ENCODE measurements around the gene GSS.

GSS gene

GRCh38 chr20:34976286-34976685 is 20.7 kb upstream of the GSS start:
- no peak for DNase-seq

GRCh38 chr20:34974246-34974645 is 18.6 kb upstream of the GSS start:
- DNase-seq, result no peak

- no peak for DNase-seq
Observed at GRCh38 chr20:34971561-34972235, 16.1 kb upstream of the GSS start.

- DNase-seq, result no peak
Observed at GRCh38 chr20:34970846-34971560, 15.4 kb upstream of the GSS start.

- no peak for DNase-seq
Observed at GRCh38 chr20:34970193-34970840, 14.7 kb upstream of the GSS start.

GRCh38 chr20:34968042-34968775 is 12.6 kb upstream of the GSS start:
- no peak for DNase-seq

GRCh38 chr20:34967421-34967820 is 11.8 kb upstream of the GSS start:
- DNase-seq, result no peak

- DNase-seq, result no peak
Observed at GRCh38 chr20:34965051-34965450, 9.4 kb upstream of the GSS start.

GRCh38 chr20:34964486-34964885 is 8.9 kb upstream of the GSS start:
- no peak for DNase-seq

GRCh38 chr20:34956751-34957472 is 1.3 kb upstream of the GSS start:
- no peak for DNase-seq

- DNase-seq, result no peak
Observed at GRCh38 chr20:34956041-34956458, 444 bp upstream of the GSS start.

- DNase-seq, result no peak
Observed at GRCh38 chr20:34954904-34955230, 739 bp downstream of the GSS start.

- DNase-seq, result no peak
Observed at GRCh38 chr20:34953960-34954359, 1.6 kb downstream of the GSS start.

GRCh38 chr20:34952671-34953070 is 2.9 kb downstream of the GSS start:
- DNase-seq, result no peak

- no peak for DNase-seq
Observed at GRCh38 chr20:34951652-34952051, 4.0 kb downstream of the GSS start.

- no peak for DNase-seq
Observed at GRCh38 chr20:34951252-34951651, 4.4 kb downstream of the GSS start.

- no peak for DNase-seq
Observed at GRCh38 chr20:34949120-34949519, 6.5 kb downstream of the GSS start.

GRCh38 chr20:34948030-34948429 is 7.6 kb downstream of the GSS start:
- DNase-seq, result no peak

- DNase-seq, result no peak
Observed at GRCh38 chr20:34947336-34947735, 8.3 kb downstream of the GSS start.

GRCh38 chr20:34946661-34947060 is 8.9 kb downstream of the GSS start:
- no peak for DNase-seq

GRCh38 chr20:34945315-34946077 is 10.1 kb downstream of the GSS start:
- no peak for DNase-seq
